Uterus (tissue), 2 donors: ENCODE results near the gene PGRMC2.

Source experiments
- POLR2A ChIP-seq, 2 donors: fragments of 450-650 bp; IDR thresholded peaks; one replicate each; pipeline ENCODE4 v1.6.1; 2016; ENCODE audit warnings: antibody characterized with exemption in 2 of 2, mild to moderate bottlenecking in 1 of 2, moderate library complexity in 1 of 2
- TF ChIP-seq, protein P1 (sequence below), 4 experiments: fragments of 200-600 bp in 2 of 4; fragments of 450-650 bp in 2 of 4; sonication (generic) in 2 of 4; IDR thresholded peaks; one replicate each; pipeline ENCODE4 v1.5.1; 2016 to 2019; ENCODE audit warnings: antibody characterized with exemption in 4 of 4, mild to moderate bottlenecking in 2 of 4, moderate library complexity in 1 of 4

DNA sequence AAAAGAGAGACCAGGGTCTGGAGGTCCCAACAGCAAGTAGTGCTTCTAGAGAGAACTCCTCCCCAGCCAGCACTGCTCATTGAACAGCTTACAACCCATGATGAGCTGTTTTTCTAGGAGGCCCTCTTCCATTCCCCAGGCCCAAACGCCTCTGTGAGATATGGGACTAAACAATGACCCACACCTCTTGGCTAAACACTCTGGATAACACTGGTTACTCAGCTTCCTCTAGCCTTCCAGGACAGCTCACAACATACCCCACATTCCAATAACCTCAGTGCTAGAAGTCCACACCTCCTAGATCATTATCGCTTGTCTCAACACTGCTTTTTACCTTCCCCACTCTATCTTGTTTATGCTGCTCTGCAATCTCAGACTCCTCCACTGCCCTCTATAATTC is 35.4 kb upstream of the PGRMC2 start:
- TF ChIP-seq, protein P1, sequence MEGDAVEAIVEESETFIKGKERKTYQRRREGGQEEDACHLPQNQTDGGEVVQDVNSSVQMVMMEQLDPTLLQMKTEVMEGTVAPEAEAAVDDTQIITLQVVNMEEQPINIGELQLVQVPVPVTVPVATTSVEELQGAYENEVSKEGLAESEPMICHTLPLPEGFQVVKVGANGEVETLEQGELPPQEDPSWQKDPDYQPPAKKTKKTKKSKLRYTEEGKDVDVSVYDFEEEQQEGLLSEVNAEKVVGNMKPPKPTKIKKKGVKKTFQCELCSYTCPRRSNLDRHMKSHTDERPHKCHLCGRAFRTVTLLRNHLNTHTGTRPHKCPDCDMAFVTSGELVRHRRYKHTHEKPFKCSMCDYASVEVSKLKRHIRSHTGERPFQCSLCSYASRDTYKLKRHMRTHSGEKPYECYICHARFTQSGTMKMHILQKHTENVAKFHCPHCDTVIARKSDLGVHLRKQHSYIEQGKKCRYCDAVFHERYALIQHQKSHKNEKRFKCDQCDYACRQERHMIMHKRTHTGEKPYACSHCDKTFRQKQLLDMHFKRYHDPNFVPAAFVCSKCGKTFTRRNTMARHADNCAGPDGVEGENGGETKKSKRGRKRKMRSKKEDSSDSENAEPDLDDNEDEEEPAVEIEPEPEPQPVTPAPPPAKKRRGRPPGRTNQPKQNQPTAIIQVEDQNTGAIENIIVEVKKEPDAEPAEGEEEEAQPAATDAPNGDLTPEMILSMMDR (IDR thresholded peaks at IDR 0.05), result no peak
- no peak for TF ChIP-seq POLR2A (IDR thresholded peaks at IDR 0.05)
